Endodermal cell (in vitro differentiated cells): ENCODE measurements around the gene SORL1. TPM values are rescaled to one million over a fixed set of nuclear protein-coding genes. Genes with fewer than 3 reads are reported as not detected.

Experiments
- DNase-seq: peaks from one replicate; pipeline ENCODE4 v3.0.0-alpha.2; 2017
- H3K27ac ChIP-seq: 2 replicates; pipeline ENCODE4 v1.5.1; 2013; ENCODE audit warnings: mild to moderate bottlenecking, low read depth, low read length, moderate library complexity
- H3K27me3 ChIP-seq: 2 replicates; pipeline ENCODE4 v1.6.1; 2013; ENCODE audit warnings: mild to moderate bottlenecking, low read length, moderate library complexity; ENCODE audit not compliant: insufficient read depth, control insufficient read depth, poor library complexity, severe bottlenecking
- H3K36me3 ChIP-seq: 2 replicates; pipeline ENCODE4 v1.7.0; 2013; ENCODE audit warnings: mild to moderate bottlenecking, low read length, moderate library complexity; ENCODE audit not compliant: control insufficient read depth, insufficient read depth
- H3K4me1 ChIP-seq: one replicate; pipeline ENCODE4 v1.7.0; 2013; ENCODE audit warnings: low read length; ENCODE audit not compliant: control insufficient read depth, insufficient read depth
- H3K4me3 ChIP-seq: 2 replicates; pipeline ENCODE4 v1.5.1; 2013; ENCODE audit warnings: mild to moderate bottlenecking, low read length, moderate library complexity
- H3K9ac ChIP-seq: 2 replicates; pipeline ENCODE4 v1.6.1; 2013; ENCODE audit warnings: mild to moderate bottlenecking, low read length, moderate library complexity; ENCODE audit not compliant: poor library complexity, severe bottlenecking; ENCODE audit errors: extremely low read depth
- H3K9me3 ChIP-seq: 2 replicates; pipeline ENCODE4 v1.6.1; 2013; ENCODE audit warnings: mild to moderate bottlenecking, low read length, moderate library complexity; ENCODE audit not compliant: control insufficient read depth
- H3K27ac Mint-ChIP-seq: 2 replicates; pipeline ENCODE4 v1.8.0; 2020; ENCODE audit warnings: mixed read lengths
- H3K27me3 Mint-ChIP-seq: 2 replicates; pipeline ENCODE4 v1.8.0; 2021; ENCODE audit warnings: mild to moderate bottlenecking, mixed read lengths; ENCODE audit not compliant: insufficient read depth
- H3K36me3 Mint-ChIP-seq: 2 replicates; pipeline ENCODE4 v1.8.0; 2020; ENCODE audit warnings: low read depth, mixed read lengths
- H3K4me1 Mint-ChIP-seq: 2 replicates; pipeline ENCODE4 v1.8.0; 2020; ENCODE audit warnings: mixed read lengths
- H3K4me3 Mint-ChIP-seq: 2 replicates; pipeline ENCODE4 v1.8.0; 2020; ENCODE audit warnings: mild to moderate bottlenecking, moderate library complexity, mixed read lengths
- H3K9me3 Mint-ChIP-seq: 2 replicates; pipeline ENCODE4 v1.8.0; 2020; ENCODE audit warnings: mild to moderate bottlenecking, mixed read lengths
- CTCF ChIP-seq: fragments of 200-600 bp; sonication (generic); conservative IDR thresholded peaks from 2 replicates; pipeline ENCODE4 v1.5.0; 2021; ENCODE audit warnings: antibody characterized with exemption, mild to moderate bottlenecking
- WGBS, 2 experiments: methylation state at CpG; one replicate each; pipeline versions ENCODE4 v1.1.5 to v1.1.7; 2013; ENCODE audit warnings: missing lambda C conversion rate in 2 of 2, mixed read lengths in 1 of 2; ENCODE audit not compliant: insufficient coverage in 1 of 2, insufficient read length in 1 of 2; 5-methylcytosine and 5-hydroxymethylcytosine counted together
- total RNA-seq, 2 donors: library from RNA; stranded (reverse); fragmentation: NEBNext Ultra II Directional in 1 of 2; extraction: Animal tissue kit (Norgen Biotek cat#: 25700) in 1 of 2; gene quantifications; 2 replicates in 1 of 2; 3 replicates in 1 of 2; pipeline ENCODE4 v1.2.1, GENCODE V29; 2021

The SORL1 gene
- total RNA-seq, 2 donors from 2014 or later: 56.4 to 57.5 TPM

GRCh38 chr11:121417055-121417551 is 35.0 kb upstream of the SORL1 start:
- Mint-ChIP-seq H3K36me3 (no peaks in the 10 kb centered on the region), H3K4me3 (no peak overlapping the region), H3K9me3 (no peaks in the 10 kb centered on the region), H3K4me1 (peaks cover 3% of the 10 kb centered on the region), H3K27me3 (no peaks in the 10 kb centered on the region), H3K27ac (no peak overlapping the region)
- H3K4me3 ChIP-seq: no peak overlapping the region
- H3K9ac ChIP-seq: no peak overlapping the region
- no peak for TF ChIP-seq CTCF
- no peak overlapping the region for H3K27ac ChIP-seq
- no peaks in the 10 kb centered on the region for H3K9me3 ChIP-seq
- 93 to 94% methylated on average over 4 to 7 of the region's 7 CpGs for WGBS, 2 experiments
- no peaks in the 10 kb centered on the region for H3K36me3 ChIP-seq
- no peaks in the 10 kb centered on the region for H3K4me1 ChIP-seq
- no peaks in the 10 kb centered on the region for H3K27me3 ChIP-seq
- no peak for DNase-seq

- no peaks in the 10 kb centered on the region for H3K36me3 ChIP-seq
- DNase-seq: no peak
- H3K4me3 Mint-ChIP-seq: no peak overlapping the region
- no peak overlapping the region for H3K27ac ChIP-seq
- no peaks in the 10 kb centered on the region for H3K9me3 ChIP-seq
- no peak for TF ChIP-seq CTCF
- H3K4me1 Mint-ChIP-seq: peaks cover 3% of the 10 kb centered on the region
- no peaks in the 10 kb centered on the region for H3K27me3 ChIP-seq
- WGBS, 2 experiments: 88 to 97% methylated on average over 1 to 2 of the region's 2 CpGs
- H3K4me1 ChIP-seq: no peaks in the 10 kb centered on the region
- no peak overlapping the region for H3K9ac ChIP-seq
- H3K4me3 ChIP-seq: no peak overlapping the region
- no peaks in the 10 kb centered on the region for H3K27me3 Mint-ChIP-seq
- no peak overlapping the region for H3K27ac Mint-ChIP-seq
- H3K36me3 Mint-ChIP-seq: no peaks in the 10 kb centered on the region
- H3K9me3 Mint-ChIP-seq: no peaks in the 10 kb centered on the region
Observed at GRCh38 chr11:121417607-121418006, 34.5 kb upstream of the SORL1 start.

GRCh38 chr11:121418625-121419114 is 33.4 kb upstream of the SORL1 start:
- TF ChIP-seq CTCF: no peak
- Histone ChIP-seq H3K9me3 (no peaks in the 10 kb centered on the region), H3K4me1 (no peaks in the 10 kb centered on the region), H3K36me3 (no peaks in the 10 kb centered on the region), H3K27me3 (no peaks in the 10 kb centered on the region), H3K27ac (no peak overlapping the region), H3K9ac (no peak overlapping the region), H3K4me3 (no peak overlapping the region)
- Mint-ChIP-seq H3K36me3 (no peaks in the 10 kb centered on the region), H3K27ac (no peak overlapping the region), H3K27me3 (peaks cover 1% of the 10 kb centered on the region), H3K4me3 (no peak overlapping the region), H3K9me3 (no peaks in the 10 kb centered on the region), H3K4me1 (peaks cover 3% of the 10 kb centered on the region)
- 90 to 92% methylated on average over 3 to 7 of the region's 7 CpGs for WGBS, 2 experiments
- DNase-seq: no peak
